A673 (cell line): ENCODE results near the gene DPT.

Experiments used
- EZH2 ChIP-seq: fragments of 200-600 bp; sonication (generic); IDR thresholded peaks from 2 replicates; pipeline ENCODE4 v1.6.1; 2017; ENCODE audit warnings: borderline replicate concordance, low read depth, mild to moderate bottlenecking, mixed read lengths, antibody characterized with exemption, low read length; ENCODE audit not compliant: poor library complexity, severe bottlenecking
- TF ChIP-seq, protein P1 (sequence below): fragments of 300-800, 200-600 bp; sonication (generic); conservative IDR thresholded peaks from 2 replicates; pipeline ENCODE4 v1.5.1; 2017; ENCODE audit warnings: low read depth, mild to moderate bottlenecking, antibody characterized with exemption, low read length, moderate library complexity, mixed read lengths

DNA sequence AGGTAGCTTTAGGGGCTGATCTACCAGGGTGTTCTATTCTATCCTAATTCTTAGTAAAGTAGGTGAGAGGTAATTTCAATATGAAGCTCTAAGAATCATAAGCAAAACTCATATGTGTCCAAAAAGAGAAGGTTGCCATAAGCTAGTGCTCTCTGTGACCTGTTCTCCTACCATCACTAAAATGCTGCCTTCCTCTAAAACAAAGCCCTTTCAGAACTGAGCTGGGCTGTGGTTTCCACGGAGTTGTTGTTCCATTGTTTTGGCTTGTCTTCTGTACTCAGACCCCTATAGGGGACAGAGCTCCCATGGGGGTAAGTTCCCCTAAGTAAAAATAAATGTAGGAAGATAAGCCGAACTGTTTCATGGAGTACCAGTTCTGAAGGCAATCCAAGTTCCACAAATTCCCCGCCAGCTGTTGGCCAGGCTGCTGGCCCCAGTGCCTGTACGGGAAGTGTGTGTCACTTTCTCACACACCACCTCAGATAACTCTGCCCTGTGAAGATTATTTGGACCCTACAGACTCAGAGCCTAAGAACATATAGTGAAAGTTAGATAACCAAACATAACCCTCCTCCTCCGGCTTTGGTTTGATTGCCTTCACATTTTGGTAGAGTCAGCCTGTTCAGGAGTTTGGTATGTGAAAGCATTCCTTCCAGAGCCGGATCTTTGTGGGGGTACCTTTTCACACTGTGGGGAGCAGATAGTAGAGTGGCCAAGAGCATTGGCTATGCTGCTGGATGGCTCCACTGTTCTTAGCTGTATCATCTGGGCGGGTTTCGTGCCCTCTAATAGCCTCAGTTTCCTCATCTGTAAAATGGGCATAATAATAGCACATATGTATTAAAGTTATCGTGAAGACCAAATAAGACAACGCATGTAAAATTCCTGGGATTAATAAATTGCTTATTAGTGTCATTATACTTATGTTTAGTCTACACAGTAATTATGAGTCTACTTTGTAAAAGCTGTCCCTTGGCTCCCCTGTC, 10.8 kb downstream of the DPT start:
- TF ChIP-seq, protein P1, sequence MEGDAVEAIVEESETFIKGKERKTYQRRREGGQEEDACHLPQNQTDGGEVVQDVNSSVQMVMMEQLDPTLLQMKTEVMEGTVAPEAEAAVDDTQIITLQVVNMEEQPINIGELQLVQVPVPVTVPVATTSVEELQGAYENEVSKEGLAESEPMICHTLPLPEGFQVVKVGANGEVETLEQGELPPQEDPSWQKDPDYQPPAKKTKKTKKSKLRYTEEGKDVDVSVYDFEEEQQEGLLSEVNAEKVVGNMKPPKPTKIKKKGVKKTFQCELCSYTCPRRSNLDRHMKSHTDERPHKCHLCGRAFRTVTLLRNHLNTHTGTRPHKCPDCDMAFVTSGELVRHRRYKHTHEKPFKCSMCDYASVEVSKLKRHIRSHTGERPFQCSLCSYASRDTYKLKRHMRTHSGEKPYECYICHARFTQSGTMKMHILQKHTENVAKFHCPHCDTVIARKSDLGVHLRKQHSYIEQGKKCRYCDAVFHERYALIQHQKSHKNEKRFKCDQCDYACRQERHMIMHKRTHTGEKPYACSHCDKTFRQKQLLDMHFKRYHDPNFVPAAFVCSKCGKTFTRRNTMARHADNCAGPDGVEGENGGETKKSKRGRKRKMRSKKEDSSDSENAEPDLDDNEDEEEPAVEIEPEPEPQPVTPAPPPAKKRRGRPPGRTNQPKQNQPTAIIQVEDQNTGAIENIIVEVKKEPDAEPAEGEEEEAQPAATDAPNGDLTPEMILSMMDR, result no peak
- no peak for TF ChIP-seq EZH2
